ENCODE measurements around the gene MLANA.

MLANA gene, protein sequence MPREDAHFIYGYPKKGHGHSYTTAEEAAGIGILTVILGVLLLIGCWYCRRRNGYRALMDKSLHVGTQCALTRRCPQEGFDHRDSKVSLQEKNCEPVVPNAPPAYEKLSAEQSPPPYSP

DNA sequence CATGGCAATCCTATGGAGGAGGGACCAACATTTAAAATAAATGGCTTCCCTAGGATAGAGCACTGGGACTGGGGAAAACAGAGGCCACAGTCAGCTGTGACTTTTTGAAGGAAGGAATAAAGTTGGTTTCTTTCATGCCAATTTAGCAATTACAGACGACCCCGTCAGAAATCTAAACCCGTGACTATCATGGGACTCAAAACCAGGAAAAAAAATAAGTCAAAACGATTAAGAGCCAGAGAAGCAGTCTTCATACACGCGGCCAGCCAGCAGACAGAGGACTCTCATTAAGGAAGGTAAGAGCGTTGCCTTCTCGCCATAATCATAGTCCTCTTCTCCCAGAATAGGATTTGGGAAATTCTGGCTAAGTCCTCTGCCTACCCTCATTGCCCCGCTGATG is at the start of gene MLANA:
Gene MLANA (plus strand): TSS at position 249 of the 400 bp plus-strand sequence. CDS start 1,586 bp downstream, outside the sequence.
- intact Hi-C loops (cut with DNase I): no loop called here
- DNase-seq: no peak

DNA sequence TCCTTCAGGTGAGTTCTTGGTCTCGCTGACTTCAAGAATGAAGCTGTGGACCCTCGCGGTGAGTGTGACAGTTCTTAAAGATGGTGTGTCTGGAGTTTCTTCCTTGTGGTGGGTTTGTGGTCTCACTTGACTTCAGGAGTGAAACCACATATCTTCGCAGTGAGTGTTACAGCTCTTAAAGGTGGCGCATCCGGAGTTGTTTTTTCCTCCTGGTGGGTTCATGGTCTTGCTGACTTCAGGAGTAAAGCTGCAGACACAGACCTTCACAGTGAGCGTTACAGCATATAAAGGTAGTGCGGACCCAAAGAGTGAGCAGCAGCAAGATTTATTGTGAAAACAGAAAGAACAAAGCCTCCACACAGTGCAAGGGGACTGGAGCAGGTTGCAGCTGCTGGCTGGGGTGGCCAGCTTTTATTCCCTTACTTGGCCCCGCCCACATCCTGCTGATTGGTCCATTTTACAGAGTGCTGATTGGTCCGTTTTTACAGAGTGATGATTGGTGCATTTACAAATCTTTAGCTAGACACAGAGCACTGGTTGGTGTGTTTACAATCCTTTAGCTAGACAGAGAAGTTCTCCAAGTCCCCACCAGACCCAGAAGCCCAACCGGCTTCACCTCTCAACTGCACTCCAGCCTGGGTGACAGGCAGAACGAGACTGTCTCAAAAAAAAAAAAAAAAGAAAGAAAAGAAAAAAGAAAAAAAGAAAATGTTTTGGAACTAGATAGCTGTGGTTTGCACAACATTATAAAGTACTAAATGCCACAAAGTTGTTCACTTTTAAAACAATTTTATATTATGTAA is 48.7 kb upstream of the MLANA start:
- no peak for DNase-seq
- intact Hi-C loops (cut with DNase I): no loop called here

DNA sequence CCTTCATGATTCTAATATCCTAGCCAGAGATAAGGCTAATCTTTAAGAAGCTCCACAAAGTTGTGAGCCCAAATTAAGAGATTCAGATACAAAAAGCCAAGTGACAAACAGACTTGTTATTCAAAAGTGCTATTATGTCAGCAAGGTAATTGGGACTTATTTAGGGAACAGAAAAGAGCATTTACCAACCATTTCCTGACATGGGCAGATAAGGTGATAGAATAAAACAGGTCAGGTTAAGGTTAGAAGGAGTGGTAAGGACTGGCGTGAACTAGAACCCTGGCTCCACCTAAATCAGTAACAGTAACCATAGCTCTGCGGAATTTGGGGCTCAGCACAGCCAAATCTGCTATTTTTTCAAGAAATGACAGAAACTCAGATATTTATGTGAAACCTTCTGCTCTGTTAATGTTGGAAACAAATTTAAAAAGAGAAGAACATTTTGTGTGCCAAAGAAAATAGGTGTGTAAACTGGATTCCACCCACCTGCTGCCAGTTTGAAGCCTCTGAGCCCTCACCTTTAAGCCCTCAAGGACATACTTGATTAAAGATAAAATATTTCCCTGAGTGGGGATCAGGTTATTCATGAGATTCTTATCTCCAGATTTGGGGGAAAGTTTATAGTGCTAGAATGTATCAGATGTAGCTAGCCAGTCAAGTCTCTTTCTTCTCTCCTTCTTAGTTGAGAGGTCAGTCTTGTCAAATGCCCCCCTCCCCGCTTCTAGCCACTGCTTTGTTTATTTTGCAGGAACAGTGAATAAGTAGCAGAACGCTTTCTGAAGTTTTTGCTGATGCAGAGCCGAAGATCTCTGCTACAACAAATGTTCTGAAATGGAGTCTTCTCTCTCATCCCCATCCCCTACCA is 47.5 kb upstream of the MLANA start:
- intact Hi-C loops (cut with DNase I): no loop called here
- DNase-seq: no peak

DNA sequence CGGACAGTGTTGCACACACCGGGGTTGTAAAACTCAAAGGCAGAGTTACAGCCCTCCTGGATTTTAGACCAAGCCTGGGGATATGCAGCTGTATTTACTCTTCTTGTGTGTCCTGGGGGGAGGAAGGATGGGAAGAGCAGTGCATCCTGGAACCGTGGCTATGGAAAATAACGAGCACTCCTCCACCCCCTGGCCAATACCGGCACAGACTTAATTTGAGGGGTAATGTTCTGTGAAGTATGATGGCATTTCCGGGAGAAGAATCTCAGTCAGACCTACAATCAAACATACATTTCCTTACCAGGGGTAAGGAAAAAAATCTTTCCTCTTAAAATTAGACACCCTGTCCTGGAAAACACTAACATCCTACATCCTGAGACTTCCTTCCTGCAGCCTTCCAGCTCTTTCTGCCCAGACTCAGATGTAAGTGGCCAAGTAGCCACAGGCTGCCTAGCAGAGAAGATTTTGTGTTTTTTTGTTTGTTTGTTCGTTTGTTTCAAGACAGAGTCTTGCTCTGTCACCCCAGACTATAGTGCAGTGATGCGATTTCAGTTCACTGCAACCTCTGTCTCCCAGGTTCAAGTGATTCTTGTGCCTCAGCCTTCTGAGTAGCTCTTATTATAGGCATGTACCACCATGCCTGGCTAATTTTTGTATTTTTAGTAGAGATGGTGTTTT is 46.8 kb upstream of the MLANA start:
- intact Hi-C loops (cut with DNase I): no loop called here
- no peak for DNase-seq

DNA sequence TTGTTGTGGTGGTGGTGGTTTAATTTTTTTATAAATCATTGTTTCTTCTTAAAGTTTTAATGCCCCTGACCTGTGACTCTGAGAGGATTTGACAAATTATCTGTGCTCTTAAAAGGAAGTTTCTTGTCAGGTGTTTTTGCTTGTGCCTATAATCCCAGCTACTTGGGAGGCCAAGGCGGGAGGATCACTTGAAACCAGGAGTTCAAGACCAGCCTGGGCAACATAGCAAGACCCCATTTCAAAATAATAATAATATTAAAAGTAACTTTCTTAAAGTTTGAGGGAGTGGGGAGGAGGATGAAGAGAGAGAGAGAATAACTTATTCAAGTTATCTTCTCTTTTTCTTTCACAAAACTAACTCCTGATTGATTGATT is 45.5 kb upstream of the MLANA start:
- intact Hi-C loops (cut with DNase I): no loop called here
- no peak for DNase-seq

DNA sequence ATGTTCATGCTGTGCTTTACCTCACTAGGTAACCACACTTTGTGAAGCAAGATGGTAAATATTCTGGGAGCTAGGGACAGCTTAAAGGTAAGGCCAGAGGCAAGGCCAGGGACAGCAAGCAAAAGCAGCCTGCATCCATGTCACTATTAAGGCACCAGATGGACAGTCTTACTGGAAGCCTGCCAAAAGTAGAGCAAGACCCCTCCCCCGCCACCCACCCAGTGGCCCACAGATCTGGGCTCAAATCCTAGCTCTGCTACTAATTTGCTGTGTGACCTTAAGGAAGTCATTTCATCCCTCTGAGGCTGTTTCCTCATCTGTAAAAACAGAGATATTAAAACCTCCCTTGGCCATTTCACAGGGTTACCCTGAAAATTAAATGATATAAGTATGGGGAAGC is 44.6 kb upstream of the MLANA start:
- intact Hi-C loops (cut with DNase I): no loop called here
- DNase-seq: no peak

DNA sequence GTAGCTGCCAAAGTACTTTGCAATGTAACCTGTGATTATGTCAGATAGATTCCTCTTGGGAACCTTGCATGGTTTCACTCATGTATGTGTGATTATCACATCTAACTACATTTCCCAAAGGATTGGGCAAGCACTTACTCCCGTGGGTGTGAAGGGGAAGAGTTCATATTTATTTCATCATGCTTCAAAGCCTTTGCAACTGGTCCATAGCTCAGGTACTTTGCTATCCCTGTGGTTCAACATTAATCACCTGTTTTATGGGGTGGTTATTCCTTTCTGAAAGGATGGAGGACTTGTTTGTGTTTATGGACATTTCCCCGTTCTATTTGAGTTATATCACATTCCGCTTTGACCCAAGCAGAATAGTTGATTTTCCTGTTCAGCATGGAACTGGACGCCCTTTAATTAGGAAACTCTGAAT is 44.2 kb upstream of the MLANA start:
- intact Hi-C loops (cut with DNase I): no loop called here
- DNase-seq: no peak

DNA sequence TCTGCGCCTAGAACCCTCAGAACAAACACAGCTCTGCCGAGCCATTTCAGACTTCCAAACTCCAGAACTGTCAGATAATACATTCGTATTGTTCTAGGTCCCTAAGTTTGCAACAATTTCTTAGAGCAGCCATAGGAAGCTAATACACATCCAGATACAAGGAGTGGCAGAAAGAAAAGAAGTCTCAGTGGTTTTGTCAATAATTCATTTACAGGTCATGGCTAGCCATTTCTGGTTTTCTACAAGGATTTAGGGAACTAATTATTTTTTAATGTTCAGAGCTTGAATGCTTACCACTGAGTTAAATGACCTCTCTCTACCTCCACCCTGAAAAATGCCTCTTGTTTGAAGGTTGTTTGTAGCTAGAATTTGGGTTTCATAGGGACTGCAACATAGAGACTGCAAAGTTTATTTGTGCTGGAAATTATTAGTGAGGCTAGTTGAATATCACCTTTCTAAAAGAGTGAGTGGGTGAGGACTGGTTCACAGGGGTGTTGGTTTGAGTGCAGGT is 42.3 kb upstream of the MLANA start:
- no peak for DNase-seq
- intact Hi-C loops (cut with DNase I): no loop called here

DNA sequence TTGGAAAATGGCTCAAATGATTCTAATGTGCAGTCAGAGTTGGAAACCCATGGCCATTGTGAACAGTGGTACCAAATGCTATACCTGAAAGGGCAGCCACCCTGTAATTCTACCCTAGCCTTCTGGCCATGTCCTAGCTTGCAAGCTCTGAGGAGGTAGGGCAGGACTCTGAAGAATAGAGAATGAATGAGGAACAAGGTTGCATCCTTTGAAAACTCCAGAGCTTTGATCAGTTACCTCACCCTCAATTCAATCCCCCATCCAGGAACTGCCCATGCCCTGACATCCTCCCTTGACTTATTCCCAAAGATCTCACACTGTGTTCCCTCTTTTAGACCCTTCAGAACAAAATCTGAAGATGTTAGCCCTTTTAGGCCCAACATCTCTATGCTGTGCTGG is 40.0 kb upstream of the MLANA start:
- intact Hi-C loops (cut with DNase I): no loop called here
- DNase-seq: no peak

DNA sequence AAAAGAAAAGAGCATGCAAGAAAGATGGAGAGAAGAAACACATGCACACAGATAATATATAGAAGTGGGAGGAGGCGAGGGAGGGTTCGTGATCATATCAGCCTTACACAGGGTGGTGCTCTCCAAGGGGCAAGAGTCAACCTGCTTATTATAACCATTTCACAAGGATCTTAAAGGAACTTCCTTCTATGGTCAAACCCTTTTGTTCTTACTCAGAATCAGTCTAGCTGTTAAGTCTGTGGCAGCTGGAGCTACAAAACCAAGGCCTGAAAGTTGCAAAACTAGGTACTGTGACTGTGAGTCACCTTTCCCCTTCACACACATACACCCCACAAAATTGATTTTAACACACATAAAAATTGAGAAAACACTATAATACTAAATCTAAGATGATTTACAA is 39.2 kb upstream of the MLANA start:
- intact Hi-C loops (cut with DNase I): no loop called here
- DNase-seq: no peak

DNA sequence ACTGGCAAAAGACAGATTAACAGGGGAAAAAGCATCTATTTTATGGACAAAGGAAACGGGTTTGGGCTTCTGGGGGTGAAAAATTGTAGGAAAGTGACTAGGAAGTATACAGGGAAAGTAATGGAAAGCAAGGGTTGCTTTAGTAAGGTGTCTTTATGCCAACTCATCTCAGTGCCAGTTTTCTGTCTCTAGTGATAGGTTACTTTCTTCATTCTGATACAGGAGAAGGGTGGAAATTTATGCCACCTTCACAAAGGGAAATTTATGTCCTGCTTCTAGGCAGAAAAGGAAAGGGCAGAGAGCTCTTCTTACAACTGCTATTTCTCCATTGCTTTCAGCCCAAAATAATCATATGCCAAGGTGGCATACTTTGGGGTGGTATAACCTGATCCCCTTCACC is 37.7 kb upstream of the MLANA start:
- no peak for DNase-seq
- intact Hi-C loops (cut with DNase I): no loop called here

DNA sequence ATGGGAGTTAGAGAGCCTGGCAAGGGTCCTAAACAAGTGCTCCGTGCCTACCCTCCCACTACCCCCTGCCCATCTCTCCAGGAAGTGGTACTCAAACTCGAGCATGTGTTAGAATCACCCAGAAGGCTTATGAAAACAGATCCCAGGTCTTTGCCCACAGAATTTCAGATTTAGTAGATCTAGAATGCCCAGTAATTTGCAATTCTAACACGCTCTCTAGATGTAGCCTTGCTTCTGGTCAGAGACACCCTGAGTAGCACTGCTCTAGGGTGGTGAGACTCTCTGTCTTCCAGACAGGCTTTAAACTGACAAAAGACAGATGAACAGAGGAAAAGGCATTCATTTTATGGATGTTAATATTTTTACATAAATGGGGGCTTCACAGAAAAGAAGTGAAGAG is 37.1 kb upstream of the MLANA start:
- no peak for DNase-seq
- intact Hi-C loops (cut with DNase I): no loop called here

DNA sequence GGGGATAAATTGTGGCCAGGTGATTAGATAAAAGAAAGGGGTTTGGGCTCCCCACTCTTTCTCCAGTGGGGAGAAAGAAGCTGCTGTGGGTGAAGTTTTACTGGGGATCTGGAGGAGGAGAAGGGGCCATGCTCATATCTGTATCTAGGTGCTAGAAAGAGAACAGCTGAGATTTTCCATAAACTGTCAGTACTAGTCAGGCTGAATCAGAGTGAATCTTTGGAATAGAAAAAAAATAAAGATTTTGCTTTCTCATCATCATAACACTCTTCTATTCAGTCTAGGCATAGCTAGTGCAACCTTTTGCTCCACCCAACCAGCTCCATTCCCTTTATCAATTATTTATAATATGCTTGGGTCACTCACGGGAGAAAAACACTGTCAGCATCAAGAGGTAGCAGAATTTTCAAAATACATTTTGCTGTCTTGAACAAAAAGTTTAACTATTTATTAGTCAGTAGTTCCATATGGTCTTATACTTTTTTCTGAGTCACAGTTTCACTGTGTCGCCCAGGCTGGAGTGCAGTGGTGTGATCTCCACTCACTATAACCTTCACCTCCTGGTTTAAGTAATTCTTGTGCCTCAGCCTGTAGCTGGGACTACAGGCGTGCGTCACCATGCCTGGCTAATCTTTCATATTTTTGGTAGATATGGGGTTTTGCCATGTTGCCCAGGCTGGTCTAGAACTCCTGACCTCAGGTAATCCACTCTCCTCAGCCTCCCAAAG is 36.5 kb upstream of the MLANA start:
- intact Hi-C loops (cut with DNase I): no loop called here
- no peak for DNase-seq

DNA sequence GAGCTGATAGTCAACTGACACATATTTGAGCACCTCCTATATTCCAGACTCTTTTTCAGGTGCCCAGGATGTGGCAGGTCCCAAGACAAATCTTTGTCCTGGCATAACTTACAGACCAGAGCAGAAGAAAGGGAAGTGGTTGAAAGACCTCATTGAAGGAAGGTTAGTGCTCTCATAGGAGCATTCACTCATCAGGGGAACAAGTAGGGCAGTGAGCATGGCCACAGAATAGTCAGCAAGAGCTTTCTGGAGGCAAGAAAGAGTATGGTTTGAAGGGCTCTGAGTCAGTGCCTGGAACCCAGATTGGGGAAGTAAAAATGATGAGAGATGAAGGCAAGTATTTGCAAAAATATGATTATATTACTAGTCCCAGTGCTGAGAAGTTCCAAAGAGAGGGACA is 32.8 kb upstream of the MLANA start:
- intact Hi-C loops (cut with DNase I): no loop called here
- DNase-seq: no peak

DNA sequence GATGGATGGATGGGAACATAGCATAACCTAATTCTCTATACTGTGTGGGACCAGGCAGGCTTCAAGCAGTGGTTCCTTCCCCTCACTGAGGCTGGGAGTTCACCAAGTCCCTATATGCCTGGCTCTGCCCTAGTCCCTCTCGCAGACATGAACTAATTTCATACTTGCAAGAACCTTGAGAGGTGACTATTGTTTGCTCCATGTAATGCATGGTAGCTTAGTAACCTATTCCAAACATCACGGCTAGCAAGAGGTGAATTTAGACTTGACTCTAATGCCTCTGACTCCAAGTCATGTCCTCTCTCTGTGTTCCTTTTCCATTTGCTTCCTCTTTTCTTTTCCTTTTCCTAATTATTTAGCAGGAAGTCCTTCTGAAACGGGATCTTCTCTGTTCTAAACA is 31.9 kb upstream of the MLANA start:
- intact Hi-C loops (cut with DNase I): no loop called here
- no peak for DNase-seq

DNA sequence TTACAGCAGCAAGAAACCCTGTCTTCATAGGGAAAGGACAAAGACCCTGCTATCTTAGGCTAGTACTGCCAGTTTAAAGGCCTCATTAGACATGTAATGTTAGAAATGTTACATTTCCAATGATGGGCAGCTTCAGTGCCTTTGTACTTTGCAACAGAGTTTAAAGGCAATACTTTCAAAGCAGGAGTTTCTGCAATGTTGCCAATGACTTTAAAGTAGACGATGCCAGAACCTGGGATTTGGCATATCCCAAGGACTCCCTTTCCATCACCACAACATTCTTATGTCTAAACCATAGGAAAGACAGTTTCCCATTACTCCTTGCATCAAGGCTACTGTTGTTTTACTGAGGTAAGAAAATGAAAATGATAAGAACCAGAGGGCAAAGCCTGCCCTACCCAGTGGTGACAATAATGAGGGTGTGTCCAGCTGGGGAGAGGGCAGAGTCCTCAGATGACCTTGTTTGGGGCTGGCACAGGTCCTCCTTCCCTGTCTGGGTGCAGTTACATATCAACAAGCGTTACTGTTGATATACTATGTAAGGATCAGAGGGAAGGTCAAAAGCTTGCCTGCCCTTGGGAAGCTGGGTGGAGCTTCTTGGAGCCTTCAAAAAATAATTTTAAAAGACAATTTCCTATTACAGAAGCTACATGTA is 27.5 kb upstream of the MLANA start:
- intact Hi-C loops (cut with DNase I): no loop called here
- no peak for DNase-seq

DNA sequence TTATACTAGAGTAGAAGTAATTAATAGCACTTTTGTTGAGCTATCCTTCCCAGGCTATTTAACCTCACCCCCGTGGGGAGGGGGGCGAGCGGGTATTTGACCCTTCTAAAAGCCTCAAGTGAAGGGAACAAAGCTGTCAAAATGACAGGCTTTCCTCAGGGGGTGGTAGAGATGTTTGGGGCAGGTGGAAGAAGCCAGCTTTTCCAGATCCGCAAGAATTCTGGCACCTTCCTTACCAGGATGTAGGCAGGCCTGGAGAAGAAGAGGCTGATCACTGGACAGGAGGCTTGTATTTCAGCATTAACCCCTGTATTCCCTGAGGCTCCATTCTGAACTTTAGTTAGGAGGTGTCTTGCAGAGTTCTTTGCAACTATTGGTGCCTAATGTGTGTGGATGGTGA is 26.2 kb upstream of the MLANA start:
- intact Hi-C loops (cut with DNase I): no loop called here
- no peak for DNase-seq

DNA sequence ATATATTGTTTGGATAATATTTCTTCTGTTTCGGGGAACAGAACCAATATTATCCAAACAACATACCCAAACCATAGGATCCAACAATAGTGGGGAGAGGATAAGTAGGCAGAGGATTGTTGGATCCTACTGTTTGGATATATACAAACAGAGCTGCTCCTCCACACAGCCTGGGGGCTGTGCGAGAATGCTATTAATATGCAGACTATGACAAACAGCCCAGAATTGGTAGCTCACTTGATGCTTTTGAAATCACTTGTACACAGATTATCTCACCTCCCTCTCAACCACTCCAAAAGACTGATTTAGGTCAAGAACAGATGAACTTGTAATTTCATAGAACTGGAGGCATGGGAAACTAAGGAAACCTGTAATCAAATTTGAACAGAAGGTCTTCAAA is 24.4 kb upstream of the MLANA start:
- intact Hi-C loops (cut with DNase I): no loop called here
- DNase-seq: no peak

DNA sequence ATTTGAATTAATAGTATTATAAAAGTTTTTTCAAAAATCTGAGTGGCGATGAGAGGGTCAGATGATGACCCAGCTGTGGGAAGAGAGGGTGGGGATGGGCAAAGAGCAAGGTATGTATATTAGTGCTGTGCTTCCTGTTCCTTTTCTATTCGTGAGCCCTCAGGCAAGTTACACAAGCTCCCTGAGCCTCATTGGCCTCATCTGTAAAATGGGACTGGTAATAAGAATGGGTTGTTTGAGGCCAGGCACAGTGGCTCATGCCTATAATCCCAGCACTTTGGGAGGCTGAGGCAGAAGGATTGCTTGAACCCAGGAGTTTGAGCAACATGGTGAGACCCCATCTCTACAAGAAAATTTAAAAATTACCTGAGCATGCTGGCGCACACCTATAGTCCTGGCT is 24.0 kb upstream of the MLANA start:
- intact Hi-C loops (cut with DNase I): no loop called here
- no peak for DNase-seq

Data from head of caudate nucleus (tissue), 42 donors.